Measurements from ENCODE around the gene SV2C.

- no peak for TF ChIP-seq FOXA1 (IDR thresholded peaks at IDR 0.05)
- TF ChIP-seq FOXM1 (IDR thresholded peaks at IDR 0.05; ENCODE audit: borderline replicate concordance) = no peak
Observed at GRCh38 chr5:76152700-76153099, 69.5 kb downstream of the SV2C start.

Data from HEK293T (cell line).